ENCODE measurements around the gene BTG2.

GRCh38 chr1:203289982-203290260, 15.4 kb upstream of the BTG2 start:
- TF ChIP-seq, protein P1, sequence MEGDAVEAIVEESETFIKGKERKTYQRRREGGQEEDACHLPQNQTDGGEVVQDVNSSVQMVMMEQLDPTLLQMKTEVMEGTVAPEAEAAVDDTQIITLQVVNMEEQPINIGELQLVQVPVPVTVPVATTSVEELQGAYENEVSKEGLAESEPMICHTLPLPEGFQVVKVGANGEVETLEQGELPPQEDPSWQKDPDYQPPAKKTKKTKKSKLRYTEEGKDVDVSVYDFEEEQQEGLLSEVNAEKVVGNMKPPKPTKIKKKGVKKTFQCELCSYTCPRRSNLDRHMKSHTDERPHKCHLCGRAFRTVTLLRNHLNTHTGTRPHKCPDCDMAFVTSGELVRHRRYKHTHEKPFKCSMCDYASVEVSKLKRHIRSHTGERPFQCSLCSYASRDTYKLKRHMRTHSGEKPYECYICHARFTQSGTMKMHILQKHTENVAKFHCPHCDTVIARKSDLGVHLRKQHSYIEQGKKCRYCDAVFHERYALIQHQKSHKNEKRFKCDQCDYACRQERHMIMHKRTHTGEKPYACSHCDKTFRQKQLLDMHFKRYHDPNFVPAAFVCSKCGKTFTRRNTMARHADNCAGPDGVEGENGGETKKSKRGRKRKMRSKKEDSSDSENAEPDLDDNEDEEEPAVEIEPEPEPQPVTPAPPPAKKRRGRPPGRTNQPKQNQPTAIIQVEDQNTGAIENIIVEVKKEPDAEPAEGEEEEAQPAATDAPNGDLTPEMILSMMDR (conservative IDR thresholded peaks at IDR 0.05; ENCODE audit: low read depth in 2 of 2): no peak
- no peak for TF ChIP-seq EZH2 (IDR thresholded peaks at IDR 0.05; ENCODE audit: low read depth, unreplicated experiment)
- no peak for TF ChIP-seq POLR2AphosphoS5 (IDR thresholded peaks at IDR 0.05; ENCODE audit: low read depth)
- TF ChIP-seq STAT1 (IDR thresholded peaks at IDR 0.05; ENCODE audit: unreplicated experiment): no peak
- TF ChIP-seq, protein P2, sequence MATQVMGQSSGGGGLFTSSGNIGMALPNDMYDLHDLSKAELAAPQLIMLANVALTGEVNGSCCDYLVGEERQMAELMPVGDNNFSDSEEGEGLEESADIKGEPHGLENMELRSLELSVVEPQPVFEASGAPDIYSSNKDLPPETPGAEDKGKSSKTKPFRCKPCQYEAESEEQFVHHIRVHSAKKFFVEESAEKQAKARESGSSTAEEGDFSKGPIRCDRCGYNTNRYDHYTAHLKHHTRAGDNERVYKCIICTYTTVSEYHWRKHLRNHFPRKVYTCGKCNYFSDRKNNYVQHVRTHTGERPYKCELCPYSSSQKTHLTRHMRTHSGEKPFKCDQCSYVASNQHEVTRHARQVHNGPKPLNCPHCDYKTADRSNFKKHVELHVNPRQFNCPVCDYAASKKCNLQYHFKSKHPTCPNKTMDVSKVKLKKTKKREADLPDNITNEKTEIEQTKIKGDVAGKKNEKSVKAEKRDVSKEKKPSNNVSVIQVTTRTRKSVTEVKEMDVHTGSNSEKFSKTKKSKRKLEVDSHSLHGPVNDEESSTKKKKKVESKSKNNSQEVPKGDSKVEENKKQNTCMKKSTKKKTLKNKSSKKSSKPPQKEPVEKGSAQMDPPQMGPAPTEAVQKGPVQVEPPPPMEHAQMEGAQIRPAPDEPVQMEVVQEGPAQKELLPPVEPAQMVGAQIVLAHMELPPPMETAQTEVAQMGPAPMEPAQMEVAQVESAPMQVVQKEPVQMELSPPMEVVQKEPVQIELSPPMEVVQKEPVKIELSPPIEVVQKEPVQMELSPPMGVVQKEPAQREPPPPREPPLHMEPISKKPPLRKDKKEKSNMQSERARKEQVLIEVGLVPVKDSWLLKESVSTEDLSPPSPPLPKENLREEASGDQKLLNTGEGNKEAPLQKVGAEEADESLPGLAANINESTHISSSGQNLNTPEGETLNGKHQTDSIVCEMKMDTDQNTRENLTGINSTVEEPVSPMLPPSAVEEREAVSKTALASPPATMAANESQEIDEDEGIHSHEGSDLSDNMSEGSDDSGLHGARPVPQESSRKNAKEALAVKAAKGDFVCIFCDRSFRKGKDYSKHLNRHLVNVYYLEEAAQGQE (IDR thresholded peaks at IDR 0.05; ENCODE audit: unreplicated experiment): no peak
- no peak for TF ChIP-seq JUNB (IDR thresholded peaks at IDR 0.05; ENCODE audit: unreplicated experiment)
